ENCODE results near the gene DLG2.

DLG2 gene

GRCh38 chr11:84215672-84216071 lies 1411.5 kb downstream of the DLG2 start:
- TF ChIP-seq CTCF (IDR thresholded peaks at IDR 0.05) (no peak), ZFX (IDR thresholded peaks at IDR 0.05; ENCODE audit: borderline replicate concordance) (no peak)
- H3K27ac ChIP-seq, result no peak overlapping the region

- TF ChIP-seq ZFX (IDR thresholded peaks at IDR 0.05; ENCODE audit: borderline replicate concordance) (no peak), CTCF (IDR thresholded peaks at IDR 0.05) (no peak)
- H3K27ac ChIP-seq, result no peak overlapping the region
Observed at GRCh38 chr11:84214557-84214956, 1412.6 kb downstream of the DLG2 start.

GRCh38 chr11:84212468-84213390 lies 1414.4 kb downstream of the DLG2 start:
- TF ChIP-seq ZFX (IDR thresholded peaks at IDR 0.05; ENCODE audit: borderline replicate concordance) (no peak), CTCF (IDR thresholded peaks at IDR 0.05) (no peak)
- no peak overlapping the region for H3K27ac ChIP-seq

GRCh38 chr11:84211896-84212295 lies 1415.2 kb downstream of the DLG2 start:
- no peak overlapping the region for H3K27ac ChIP-seq
- TF ChIP-seq CTCF (IDR thresholded peaks at IDR 0.05), result no peak
- TF ChIP-seq ZFX (IDR thresholded peaks at IDR 0.05; ENCODE audit: borderline replicate concordance), result no peak

GRCh38 chr11:84194696-84195095 lies 1432.4 kb downstream of the DLG2 start:
- no peak overlapping the region for H3K27ac ChIP-seq
- no peak for TF ChIP-seq CTCF (IDR thresholded peaks at IDR 0.05)
- no peak for TF ChIP-seq ZFX (IDR thresholded peaks at IDR 0.05; ENCODE audit: borderline replicate concordance)

GRCh38 chr11:84193706-84194105 lies 1433.4 kb downstream of the DLG2 start:
- TF ChIP-seq CTCF (IDR thresholded peaks at IDR 0.05), result no peak
- no peak overlapping the region for H3K27ac ChIP-seq

GRCh38 chr11:84188521-84188920 lies 1438.6 kb downstream of the DLG2 start:
- TF ChIP-seq CTCF (IDR thresholded peaks at IDR 0.05) (no peak), ZFX (IDR thresholded peaks at IDR 0.05; ENCODE audit: borderline replicate concordance) (no peak)

More at GRCh38 chr11:84188521-84188920, 1438.6 kb downstream of the DLG2 start:
- H3K27ac ChIP-seq, result no peak overlapping the region

All from 22Rv1 (cell line).